GM12874 (cell line): Measurements from ENCODE around the gene AMOTL2.

Source experiments
- CTCF ChIP-seq: IDR thresholded peaks from 2 replicates; pipeline ENCODE4 v1.5.1; 2011; ENCODE audit warnings: low read depth, mild to moderate bottlenecking, control low read depth, low read length, moderate library complexity; ENCODE audit not compliant: insufficient read depth

The AMOTL2 gene

GRCh38 chr3:134340362-134340981 lies 33.8 kb downstream of the AMOTL2 start:
- no peak for TF ChIP-seq CTCF

- no peak for TF ChIP-seq CTCF
Observed at GRCh38 chr3:134339913-134340312, 34.3 kb downstream of the AMOTL2 start.

GRCh38 chr3:134339331-134339730 lies 34.9 kb downstream of the AMOTL2 start:
- TF ChIP-seq CTCF, result no peak

GRCh38 chr3:134338516-134339261 lies 35.6 kb downstream of the AMOTL2 start:
- TF ChIP-seq CTCF, result no peak

GRCh38 chr3:134338201-134338512 lies 36.1 kb downstream of the AMOTL2 start:
- no peak for TF ChIP-seq CTCF

- TF ChIP-seq CTCF, result no peak
Observed at GRCh38 chr3:134337511-134338200, 36.6 kb downstream of the AMOTL2 start.

GRCh38 chr3:134337071-134337482 lies 37.2 kb downstream of the AMOTL2 start:
- no peak for TF ChIP-seq CTCF
